SH-SY5Y (cell line): ENCODE data around the gene DMBT1.

Source experiments
- GATA2 ChIP-seq: IDR thresholded peaks from 2 replicates; pipeline ENCODE4 v1.6.1; 2011; ENCODE audit warnings: mild to moderate bottlenecking, low read depth, low read length
- GATA3 ChIP-seq: IDR thresholded peaks from 2 replicates; pipeline ENCODE4 v1.6.1; 2011; ENCODE audit warnings: low read depth, mild to moderate bottlenecking, low read length, moderate library complexity

DNA sequence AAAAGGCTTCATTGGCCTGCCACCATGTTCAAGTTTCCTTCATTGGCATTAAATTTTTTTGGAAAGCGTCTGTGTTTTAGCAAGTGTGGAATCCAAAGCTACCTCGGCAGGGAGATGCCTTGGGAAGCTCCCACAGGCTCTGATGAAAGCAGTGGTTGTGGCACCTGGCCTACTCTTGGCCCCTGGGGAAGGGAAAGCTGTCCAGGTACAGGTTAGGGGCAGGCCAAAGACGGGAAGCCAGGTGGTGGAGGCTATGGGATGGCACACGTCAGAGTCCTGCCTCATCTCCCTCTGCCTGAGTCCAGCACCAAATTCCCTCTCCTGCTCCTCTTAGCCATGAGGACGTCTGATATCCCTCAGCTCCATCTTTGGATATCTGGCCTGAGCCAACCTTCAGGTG is 89.3 kb downstream of the DMBT1 start:
- TF ChIP-seq GATA2 = no peak
- no peak for TF ChIP-seq GATA3
